NCI-H1092 (cell line): ENCODE data around the gene NCAM1.
A peak's percentile ranks its signal among the peaks of the same experiment; 100 is the strongest.

Source experiments
- DNase-seq: peaks from one replicate; lab custom pipeline; 2025; lab: John Stamatoyannopoulos, UW

The NCAM1 gene

GRCh38 chr11:113199866-113200265 lies 238.6 kb downstream of the NCAM1 start:
- no peak for DNase-seq

GRCh38 chr11:113201054-113201818 lies 240.0 kb downstream of the NCAM1 start:
- DNase-seq: no peak

- DNase-seq: no peak
Measured at GRCh38 chr11:113202431-113202830, 241.2 kb downstream of the NCAM1 start.

- no peak for DNase-seq
Measured at GRCh38 chr11:113203141-113203753, 242.0 kb downstream of the NCAM1 start.

- no peak for DNase-seq
Measured at GRCh38 chr11:113204280-113204679, 243.1 kb downstream of the NCAM1 start.

GRCh38 chr11:113213549-113213948 lies 252.3 kb downstream of the NCAM1 start:
- DNase-seq: no peak

GRCh38 chr11:113222241-113222640 lies 261.0 kb downstream of the NCAM1 start:
- no peak for DNase-seq

- no peak for DNase-seq
Measured at GRCh38 chr11:113234888-113235287, 273.7 kb downstream of the NCAM1 start.

GRCh38 chr11:113237261-113237660 lies 276.0 kb downstream of the NCAM1 start:
- DNase-seq: no peak

- no peak for DNase-seq
Measured at GRCh38 chr11:113238721-113239120, 277.5 kb downstream of the NCAM1 start.

- DNase-seq: peak; percentile 14
Measured at GRCh38 chr11:113240389-113240788, 279.2 kb downstream of the NCAM1 start.

- no peak for DNase-seq
Measured at GRCh38 chr11:113240790-113241635, 279.8 kb downstream of the NCAM1 start.

GRCh38 chr11:113241636-113242054 lies 280.4 kb downstream of the NCAM1 start:
- no peak for DNase-seq

- DNase-seq: no peak
Measured at GRCh38 chr11:113242060-113242459, 280.8 kb downstream of the NCAM1 start.

- DNase-seq: no peak
Measured at GRCh38 chr11:113242767-113243397, 281.7 kb downstream of the NCAM1 start.

- DNase-seq: no peak
Measured at GRCh38 chr11:113243696-113244095, 282.5 kb downstream of the NCAM1 start.

GRCh38 chr11:113245216-113245615 lies 284.0 kb downstream of the NCAM1 start:
- no peak for DNase-seq

- DNase-seq: no peak
Measured at GRCh38 chr11:113247221-113247620, 286.0 kb downstream of the NCAM1 start.

GRCh38 chr11:113247966-113248365 lies 286.7 kb downstream of the NCAM1 start:
- no peak for DNase-seq

- no peak for DNase-seq
Measured at GRCh38 chr11:113248702-113249490, 287.7 kb downstream of the NCAM1 start.

- DNase-seq: no peak
Measured at GRCh38 chr11:113249491-113249763, 288.2 kb downstream of the NCAM1 start.

GRCh38 chr11:113249786-113250185 lies 288.6 kb downstream of the NCAM1 start:
- no peak for DNase-seq
